Stromal cell of bone marrow (primary cell): ENCODE data around the gene RAE1.
A peak's percentile ranks its signal among the peaks of the same experiment; 100 is the strongest.
"Not testable (repeated sequence)": the region's sequence is repeated elsewhere in the genome, so short reads cannot be mapped to it uniquely, and the experiment has no call there.

ENCODE experiments used
- DNase-seq: peaks from one replicate; pipeline ENCODE4 v3.0.0-alpha.2; 2012; ENCODE audit warnings: low read depth

Gene RAE1

DNA sequence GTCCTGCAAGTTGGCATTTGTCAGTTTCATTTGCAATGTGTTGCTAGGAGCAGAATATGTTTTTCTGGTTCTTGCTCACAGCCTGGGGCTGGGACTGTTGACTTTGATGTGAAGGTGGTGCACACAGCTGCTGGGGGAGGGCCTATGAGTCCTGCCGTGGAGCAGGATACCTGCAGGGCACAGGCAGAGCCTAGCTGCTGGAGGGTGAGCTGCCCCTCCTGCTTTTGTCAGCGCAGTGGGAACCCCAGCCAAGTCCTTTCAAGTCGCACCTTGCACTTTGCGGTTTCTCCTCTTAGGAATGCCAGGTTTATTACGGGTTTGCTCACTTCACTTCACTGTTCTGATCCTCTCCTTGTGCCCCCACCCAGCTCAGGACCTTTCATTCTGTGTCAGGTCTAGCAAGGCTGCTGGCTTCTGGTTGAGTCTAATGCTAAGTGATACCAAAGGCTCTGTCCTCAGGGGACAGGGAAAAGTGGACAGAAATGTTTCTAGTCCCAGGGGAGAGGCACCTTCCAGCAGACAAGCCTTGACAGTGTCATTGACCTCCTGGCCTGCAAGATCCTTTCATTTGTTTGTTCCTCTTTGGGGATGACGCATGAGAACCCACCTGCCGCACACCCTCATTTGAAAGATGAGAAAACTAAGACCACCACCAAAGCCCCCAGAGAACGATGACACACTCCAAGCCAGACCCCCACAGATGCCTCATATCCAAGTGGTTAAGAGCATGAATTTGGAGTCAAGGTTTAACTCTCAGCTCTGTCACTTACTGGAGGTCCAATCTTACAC, 24.2 kb upstream of the RAE1 start:
- no peak for DNase-seq

DNA sequence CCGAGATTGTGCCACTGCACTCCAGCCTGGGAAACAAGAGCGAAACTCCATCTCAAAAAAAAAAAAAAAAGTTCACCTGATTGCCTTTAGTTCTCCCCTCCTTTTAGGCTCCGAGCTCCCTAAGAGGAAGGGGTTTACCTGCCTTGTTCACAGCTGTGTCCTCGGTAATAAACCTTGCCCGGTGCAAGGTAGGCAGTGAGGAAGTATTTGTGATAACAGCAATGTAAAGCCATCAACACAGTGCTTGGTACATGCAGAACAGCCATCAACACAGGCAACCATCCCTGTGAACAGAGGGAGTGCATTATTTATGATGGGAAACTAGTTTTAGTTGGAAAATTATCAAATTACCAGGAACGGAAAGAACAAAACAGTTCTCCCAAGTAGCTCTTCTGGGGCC, 23.2 kb upstream of the RAE1 start:
- no peak for DNase-seq

DNA sequence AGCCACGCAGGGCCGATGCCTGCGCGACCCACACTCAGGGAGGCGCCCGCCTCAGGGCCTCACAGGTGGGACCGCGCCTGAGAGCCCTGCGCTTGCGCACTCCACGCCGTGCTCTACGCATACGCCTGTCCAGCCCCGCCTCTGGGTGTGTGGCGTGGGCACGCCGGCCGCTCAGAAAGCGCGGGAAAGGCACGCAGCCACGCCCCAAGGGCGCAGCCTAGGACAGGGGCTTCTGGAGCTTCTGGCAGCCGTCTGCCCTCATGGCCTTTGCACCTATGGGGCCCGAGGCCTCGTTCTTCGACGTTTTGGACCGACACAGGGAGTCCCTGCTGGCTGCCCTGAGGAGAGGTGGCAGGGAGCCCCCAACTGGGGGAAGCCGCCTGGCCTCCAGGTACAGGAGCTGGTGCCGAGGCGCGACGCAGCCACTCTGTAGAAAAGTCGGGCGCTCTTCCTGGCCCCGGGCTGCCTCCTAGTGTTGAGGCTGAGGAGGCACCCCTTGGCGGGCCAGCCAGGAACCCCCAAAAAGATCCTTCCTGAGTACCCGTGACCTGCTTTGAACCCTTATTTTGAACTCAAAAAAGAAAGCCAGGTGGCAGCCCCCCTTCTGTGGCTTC, 21.3 kb upstream of the RAE1 start, which contains the start of gene SPO11:
TSS of gene SPO11 (plus strand) at position 196 of the 614 bp plus-strand sequence. CDS start at position 261, 65 bp downstream.
- DNase-seq, result no peak

DNA sequence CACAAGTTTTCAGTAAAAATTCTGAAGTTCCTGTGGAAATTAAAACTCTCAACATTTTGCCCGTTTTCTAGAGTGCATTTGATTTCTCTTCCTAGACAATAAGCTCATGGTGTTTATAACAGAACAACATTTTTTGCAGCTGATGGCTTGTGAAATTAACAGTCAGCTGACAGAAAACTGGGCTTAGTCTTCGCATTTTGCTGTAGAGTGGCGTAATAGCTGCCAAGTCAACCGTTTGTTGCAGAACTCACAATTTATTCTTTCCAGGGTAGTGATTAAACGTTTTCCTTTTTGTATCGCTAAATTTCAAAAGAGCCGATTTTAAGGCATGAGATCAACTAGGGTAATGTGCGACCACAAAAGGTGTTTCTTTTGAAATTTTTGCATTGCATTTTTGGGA, 20.1 kb upstream of the RAE1 start:
- peak; percentile 15 for DNase-seq

DNA sequence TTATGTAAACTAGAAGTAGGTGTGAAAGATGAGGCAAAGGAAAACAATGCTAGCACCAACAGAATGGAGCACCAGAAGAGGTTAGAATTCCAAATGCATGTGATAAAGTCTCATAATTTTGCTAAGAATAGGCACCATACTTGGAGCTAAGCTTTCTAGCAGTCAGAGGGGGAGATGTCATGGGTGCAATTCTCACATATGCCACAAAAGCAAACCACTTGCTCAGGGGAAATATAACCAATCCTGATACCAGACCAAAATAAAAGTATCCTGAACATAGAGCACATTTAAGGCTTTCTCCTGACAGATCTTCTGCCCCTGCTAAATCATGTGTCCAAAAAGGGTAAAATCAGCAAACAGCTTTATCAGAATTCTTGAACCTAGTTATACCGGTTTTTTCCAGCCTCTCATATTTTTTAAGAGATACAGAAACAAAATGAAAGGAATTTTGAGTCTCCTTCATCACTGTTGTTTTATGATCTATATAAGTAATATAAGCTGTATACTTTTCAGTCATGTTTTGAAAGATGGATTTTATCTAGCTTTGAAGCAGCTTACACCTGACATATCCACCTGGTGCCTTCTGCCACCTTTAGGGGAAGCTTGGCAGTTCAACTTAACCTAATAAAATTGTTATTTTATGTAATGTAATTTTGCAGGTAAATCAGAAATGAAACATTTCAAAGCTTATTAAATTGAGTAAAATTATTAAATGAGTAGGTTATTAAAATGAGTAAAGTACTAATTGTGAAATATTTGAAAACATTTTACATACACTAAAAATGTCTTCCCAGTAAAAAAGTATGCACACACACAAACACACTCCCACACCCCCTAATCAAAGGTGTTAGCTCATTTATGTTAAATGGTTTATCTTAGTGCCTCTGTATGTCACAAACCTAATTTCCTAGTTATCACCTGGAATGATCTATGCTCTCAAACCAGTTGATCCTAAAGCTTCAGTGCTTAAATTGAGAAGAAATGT, 18.7 kb upstream of the RAE1 start:
- no peak for DNase-seq

DNA sequence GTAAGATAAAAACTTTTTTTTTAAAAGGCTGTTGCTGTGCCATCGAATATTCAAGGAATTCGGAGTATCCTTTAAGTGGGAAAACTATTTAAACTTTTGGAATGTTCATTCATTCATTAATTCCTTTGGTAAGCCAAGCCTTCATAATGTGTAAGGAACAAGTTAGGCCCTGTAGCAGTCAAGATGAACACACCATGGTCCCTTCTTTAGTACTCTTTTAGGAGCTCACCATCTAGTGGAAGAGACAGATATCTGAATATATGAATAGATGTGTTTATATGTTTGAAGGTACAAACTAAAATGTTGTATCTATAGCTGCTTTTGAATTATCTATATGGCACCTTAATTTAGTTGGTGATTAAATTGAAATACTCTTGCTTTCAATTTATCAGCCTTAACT, 15.7 kb upstream of the RAE1 start:
- DNase-seq, result no peak

DNA sequence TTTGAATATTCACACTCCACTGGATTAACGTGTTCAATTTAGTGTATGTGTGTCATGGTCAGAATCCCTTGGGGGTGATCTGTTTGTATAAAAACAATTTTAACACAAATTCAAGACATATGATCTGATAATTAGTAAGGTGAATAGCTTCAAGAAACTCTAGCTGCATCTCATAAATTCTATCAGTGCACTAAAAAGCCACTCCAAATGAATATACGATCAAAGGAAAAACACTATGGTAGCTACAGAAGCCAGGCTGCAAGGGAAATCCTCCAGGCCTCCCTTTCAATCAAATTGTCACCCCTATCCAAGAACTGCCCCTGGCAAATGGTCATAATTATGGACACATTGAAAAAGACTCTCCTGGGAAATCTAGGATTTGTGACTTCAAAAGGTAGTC, 9.4 kb upstream of the RAE1 start:
- no peak for DNase-seq

DNA sequence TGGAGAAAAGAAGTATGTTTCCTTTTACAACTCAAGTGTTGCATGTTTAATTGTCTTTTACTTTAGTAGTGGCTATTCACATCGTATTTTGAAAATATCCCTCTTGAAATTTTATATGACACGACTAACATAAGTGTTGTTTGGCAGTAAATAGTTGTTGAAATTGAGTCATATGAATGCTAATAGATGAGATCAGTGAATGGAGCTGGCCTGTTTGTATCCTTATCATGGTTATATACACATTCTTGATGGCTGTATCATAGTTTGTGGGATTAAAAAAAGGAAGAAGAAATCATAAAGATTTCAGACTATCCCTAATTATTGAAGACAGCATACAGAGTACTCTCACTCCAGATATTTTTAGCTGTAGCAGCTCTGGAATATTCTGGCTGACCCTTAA, 8.2 kb upstream of the RAE1 start:
- no peak for DNase-seq

DNA sequence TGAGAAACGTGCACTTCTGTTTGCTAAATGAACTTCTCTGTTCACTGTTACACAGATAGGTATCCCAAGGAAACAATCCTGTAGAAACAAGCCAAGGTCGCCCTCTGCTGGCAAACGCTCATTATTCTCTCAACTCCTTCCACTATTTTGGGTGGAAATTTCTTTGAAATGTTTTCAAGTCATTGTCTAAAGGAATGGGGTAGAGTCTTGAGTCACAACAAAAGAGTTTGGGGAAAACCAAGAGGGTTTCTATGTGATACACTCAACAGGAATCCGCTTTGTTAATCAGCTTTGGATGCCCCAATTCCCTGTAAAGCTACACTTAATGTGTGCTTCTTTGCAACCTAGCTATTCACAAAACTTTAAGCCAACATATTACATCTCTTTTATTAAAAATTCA, 4.6 kb upstream of the RAE1 start:
- DNase-seq, result peak; percentile 73

DNA sequence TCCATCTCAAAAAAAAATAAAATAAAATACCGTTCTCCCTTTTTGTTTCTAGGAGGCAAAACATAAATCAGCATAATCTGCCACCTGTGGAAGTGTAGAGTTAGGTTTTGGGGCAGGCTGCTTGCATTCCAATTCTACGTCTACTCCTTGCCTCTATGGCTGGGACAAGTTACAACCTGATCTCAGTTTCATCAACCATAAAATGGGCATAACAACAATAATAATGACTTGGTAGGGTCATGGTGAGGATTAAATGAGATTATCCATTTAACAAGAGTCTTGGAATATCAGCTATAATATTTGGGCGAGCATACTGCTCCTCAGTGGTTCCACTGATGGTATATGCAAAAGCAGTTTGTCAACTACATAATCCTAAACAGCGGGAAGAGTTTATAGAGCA, 3.7 kb upstream of the RAE1 start:
- no peak for DNase-seq

DNA sequence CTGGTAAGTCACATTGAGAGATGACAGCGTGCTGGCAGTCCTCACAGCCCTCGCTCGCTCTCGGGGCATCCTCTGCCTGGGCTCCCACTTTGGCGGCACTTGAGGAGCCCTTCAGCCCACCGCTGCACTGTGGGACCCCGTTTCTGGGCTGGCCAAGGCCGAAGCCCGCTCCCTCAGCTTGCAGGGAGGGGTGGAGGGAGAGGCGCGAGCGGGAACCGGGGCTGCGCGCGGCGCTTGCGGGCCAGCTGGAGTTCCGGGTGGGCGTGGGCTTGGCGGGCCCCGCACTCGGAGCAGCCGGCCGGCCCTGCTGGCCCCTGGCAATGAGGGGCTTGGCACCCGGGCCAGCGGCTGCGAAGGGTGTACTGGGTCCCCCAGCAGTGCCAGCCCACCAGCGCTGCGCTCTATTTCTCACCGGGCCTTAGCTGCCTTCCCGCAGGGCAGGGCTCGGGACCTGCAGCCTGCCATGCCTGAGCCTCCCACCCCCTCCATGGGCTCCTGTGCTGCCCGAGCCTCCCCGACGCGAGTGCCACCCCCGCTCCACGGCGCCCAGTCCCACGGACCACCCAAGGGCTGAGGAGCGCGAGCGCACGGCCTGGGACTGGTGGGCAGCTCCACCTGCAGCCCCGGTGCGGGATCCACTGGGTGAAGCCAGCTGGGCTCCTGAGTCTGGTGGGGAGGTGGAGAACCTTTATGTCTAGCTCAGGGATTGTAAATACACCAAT, 2.7 kb upstream of the RAE1 start:
- not testable (repeated sequence) for DNase-seq

DNA sequence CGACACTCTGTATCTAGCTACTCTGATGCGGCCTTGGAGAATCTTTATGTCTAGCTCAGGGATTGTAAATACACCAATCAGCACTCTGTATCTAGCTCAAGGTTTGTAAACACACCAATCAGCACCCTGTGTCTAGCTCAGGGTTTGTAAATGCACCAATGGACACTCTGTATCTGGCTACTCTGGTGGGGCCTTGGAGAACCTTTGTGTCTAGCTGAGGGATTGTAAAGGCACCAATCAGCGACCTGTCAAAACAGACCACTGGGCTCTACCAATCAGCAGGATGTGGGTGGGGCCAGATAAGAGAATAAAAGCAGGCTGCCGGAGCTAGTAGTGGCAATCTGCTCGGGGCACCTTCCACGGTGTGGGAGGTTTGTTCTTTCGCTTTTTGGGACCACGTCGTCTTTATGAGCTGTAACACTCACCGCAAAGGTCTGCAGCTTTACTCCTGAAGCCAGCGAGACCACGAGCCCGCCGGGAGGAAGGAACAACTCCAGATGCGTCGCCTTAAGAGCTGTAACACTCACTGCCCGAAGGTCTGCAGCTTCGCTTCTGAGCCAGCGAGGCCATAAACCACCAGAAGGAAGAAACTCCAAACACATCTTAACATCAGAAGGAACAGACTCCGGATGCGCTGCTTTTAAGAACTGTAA, 2.0 kb upstream of the RAE1 start:
- DNase-seq, result not testable (repeated sequence)

DNA sequence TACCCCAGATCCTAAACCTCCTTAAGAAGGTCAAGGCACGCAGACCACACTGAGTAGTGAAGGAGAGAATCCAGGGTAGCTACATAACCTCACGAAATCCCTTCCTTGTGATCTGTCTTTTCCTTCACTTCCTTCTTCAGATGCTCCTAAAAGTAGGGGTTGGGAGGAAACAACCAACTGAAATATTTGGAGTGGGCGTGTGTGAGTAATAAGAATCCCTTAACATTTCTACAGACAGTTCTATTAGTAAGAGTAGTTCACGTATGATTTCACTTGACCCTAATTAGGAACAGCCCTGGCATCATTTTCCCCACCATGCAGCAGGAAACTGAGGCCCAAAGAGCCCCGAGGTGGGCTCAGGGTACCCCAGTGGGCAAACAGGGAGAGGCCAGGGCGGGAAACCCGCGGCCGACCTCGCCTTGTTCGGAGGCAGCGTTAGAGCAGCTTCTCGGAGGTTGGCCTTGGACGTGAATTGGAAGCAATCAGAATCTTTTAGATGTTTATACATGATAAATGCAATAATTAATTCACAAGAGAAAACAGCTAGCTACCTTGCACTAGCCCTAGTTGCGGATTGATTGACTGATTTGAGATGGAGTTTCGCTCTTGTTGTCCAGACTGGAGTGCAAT, 859 bp upstream of the RAE1 start:
- DNase-seq, result peak; percentile 9

DNA sequence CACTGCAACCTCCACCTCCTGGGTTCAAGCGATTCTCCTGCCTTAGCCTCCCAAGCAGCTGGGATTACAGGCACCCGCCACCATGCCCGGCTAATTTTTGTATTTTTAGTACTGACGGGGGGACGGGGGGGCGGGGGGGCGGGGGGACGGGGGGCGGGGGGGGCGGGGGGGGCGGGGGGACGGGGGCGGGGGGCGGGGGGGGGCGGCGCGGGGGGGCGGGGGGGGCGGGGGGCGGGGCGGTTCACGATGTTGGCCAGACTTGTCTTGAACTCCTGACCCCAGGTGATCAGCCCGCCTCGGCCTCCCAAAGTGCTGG, 371 bp upstream of the RAE1 start:
- not testable (repeated sequence) for DNase-seq

DNA sequence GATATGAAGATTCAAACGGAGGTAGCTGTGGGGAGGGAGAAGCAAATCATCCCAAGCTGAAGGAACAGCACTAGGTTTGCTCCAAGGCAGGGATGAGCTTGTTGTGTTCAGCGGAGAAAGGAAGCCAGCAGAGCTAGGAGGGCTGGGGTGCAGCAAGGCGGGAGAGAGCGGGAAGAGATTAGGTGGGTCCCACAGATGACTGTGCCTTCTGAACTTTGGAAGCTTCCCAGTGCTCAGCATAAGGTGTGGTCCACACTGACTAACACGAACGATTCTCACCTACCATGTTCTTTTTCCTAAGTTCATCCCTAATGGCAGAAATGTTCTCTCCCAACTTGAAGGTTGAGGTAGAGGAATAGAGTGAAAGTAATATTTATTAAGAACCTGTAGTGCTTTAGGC, 1.2 kb downstream of the RAE1 start:
- no peak for DNase-seq

DNA sequence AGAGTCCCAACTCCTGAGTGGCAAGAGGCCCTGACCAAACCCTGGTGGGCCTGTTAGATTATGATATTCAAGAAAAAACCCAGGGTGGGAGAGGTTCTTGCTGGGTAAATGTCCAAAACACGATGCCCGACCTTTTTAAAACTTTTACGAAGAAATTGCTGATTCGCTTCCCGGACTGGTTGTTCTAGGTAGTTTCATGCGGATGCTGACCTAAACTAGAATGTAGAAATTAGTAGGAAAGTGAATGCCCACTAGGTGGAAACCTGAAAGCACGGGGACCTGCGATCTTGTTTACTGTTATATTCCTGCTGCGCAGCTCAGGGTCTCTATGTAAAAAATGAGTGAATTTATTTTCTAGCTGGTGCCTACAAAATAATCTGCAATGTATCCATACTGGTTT, 2.3 kb downstream of the RAE1 start:
- no peak for DNase-seq

DNA sequence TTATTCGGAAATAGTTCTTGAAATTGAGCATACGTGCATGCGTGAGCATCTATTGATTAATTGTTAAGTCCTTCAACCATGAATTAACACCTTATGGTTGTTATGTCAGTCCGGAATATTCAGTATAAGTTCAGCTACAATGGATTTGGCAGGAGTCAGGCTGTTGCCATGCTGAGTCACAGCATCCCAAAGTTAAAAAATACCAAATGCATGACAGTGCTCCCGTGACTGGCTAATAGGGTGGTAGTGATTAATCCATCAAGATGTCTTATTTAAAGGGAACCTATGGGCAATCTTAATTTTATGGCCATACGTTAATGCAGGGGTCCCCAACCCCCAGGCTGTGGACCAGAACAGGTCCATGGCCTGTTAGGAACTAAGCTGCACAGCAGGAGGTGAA, 10.5 kb downstream of the RAE1 start:
- DNase-seq, result peak; percentile 72

DNA sequence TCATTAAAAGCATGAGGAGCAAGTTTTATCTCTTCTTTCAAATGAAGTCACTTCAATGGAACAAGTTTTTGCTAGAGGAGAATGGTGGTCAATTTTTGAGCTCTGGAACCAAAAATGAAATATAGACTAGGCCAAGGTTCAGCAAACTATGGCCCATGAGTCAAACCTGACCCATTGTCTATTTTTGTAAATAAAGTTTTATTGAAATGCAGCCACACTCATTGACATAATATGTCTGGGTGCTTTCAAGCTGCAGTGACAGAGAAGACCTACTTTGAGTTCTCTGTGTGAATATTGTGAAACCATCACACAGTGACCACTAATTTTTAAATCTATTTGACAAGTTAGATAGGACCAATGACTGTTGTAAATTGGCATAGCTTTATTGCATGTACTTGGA, 13.4 kb downstream of the RAE1 start:
- no peak for DNase-seq

DNA sequence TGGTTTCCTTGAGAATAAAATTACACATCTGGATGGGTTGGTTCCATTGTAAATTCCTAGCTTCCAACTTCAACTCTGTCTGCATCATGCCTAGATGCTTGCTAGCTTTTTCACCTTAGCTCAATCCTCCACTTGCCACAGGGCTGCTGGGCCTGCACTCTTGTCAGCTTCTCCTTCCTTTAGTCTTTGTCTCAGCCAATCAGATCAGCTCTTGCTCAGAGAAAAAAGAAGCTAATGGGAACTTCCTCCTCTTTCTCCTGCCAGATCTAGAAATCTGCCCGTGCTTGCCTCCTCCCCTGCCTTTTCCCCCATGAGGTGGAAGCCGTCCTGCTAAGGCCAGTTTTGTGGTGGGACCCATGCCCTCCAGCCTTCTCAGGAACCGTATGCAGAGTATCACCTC, 18.5 kb downstream of the RAE1 start:
- no peak for DNase-seq

DNA sequence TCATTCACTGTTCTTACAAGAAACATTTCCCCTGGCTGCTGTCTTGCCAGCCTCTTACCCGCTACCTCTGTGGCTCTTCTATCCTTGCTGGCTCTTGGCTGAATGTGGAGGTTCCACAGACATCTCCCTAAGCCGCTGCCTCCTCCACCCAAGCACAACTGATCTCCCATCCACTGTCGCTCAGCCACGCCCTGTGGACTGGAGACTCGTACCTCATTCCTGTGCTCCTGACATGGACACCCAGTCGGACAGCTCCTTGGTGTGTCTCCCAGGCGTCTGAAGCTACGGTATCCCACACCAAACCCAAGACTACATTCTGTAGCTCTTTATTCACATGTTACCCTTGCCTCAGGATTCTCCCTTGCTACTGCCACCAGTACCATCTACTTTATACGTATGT, 19.3 kb downstream of the RAE1 start:
- DNase-seq, result no peak

DNA sequence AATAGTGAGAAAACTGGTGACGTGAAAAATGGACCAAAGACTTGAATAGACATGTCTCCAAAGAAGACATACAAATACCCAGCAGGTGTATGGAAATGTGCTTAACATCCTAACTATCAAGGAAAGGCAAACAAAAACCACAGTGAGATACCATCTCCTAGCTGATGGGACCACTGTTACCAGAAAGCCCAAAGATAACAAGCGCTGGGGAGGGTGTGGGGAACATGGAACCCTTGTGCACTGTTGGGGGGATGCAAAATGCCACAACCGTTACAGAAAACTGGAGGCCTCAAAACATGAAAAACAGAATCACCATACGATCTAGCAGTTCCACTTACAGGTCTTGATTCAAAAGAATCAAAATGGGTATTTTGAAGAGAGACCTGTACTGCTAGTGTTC, 20.3 kb downstream of the RAE1 start:
- DNase-seq, result no peak
